ENCODE data around the gene TMIGD3.
A peak's percentile ranks its signal among the peaks of the same experiment; 100 is the strongest.

The TMIGD3 gene

GRCh38 chr1:111448918-111449702 is 54.3 kb downstream of the TMIGD3 start, which contains the start of the genes ATP5PB and WDR77:
Gene ATP5PB (plus strand): TSS chr1:111449464. CDS start chr1:111449542, 78 bp downstream.
Gene WDR77 (minus strand): TSS chr1:111449256. CDS start chr1:111449169, 87 bp downstream.
- DNase-seq (ENCODE audit: low read depth in 1 of 2, low spot score in 1 of 2), result peak; percentile 62 to 91

- DNase-seq (ENCODE audit: low read depth in 1 of 2, low spot score in 1 of 2), result peak; percentile 10 to 14
Observed at GRCh38 chr1:111448482-111448917, 54.9 kb downstream of the TMIGD3 start.

- DNase-seq (ENCODE audit: low read depth in 1 of 2, low spot score in 1 of 2), result no peak
Observed at GRCh38 chr1:111446967-111447892, 56.2 kb downstream of the TMIGD3 start.

GRCh38 chr1:111446546-111446945 is 56.9 kb downstream of the TMIGD3 start:
- no peak for DNase-seq (ENCODE audit: low read depth in 1 of 2, low spot score in 1 of 2)

DNA sequence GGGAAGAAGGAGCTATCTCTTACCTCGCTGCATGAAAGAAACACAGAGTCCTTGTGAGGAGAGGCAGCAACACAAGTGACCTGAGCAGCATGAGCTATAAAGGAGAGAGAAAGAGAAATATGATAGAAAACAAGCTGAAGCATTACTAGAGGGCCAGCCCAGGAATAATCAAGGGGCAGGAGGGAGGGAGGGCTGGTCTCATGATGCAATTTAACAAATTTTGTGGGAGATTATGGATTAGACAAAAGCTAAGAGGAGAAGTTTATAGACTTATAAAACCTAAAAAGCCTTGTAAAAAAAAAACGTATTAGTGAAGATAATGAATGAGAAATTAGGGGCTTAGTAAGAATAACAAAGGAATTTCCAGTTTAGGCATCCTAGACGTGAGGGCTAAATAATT is 59.4 kb downstream of the TMIGD3 start:
- no peak for DNase-seq (ENCODE audit: low read depth in 1 of 2, low spot score in 1 of 2)

DNA sequence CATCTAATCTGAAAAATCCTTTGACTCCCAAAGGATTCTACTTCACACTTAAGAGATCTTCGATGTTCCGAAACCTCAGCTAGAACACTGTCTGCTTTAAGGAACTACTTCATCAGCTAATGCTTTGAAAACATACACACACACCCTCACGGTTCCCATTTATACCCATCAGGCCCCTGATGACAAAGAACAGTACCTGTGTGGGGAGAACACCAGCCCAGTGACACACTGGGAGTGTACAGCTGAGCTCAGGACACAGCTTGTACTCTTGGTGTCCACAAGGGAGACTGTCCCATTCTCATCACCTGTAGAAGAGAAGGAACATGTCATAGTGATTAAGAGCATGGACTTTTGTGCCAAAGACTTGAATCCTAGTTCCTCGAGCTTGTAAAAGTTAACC is 61.0 kb downstream of the TMIGD3 start:
- no peak for DNase-seq (ENCODE audit: low read depth in 1 of 2, low spot score in 1 of 2)

DNA sequence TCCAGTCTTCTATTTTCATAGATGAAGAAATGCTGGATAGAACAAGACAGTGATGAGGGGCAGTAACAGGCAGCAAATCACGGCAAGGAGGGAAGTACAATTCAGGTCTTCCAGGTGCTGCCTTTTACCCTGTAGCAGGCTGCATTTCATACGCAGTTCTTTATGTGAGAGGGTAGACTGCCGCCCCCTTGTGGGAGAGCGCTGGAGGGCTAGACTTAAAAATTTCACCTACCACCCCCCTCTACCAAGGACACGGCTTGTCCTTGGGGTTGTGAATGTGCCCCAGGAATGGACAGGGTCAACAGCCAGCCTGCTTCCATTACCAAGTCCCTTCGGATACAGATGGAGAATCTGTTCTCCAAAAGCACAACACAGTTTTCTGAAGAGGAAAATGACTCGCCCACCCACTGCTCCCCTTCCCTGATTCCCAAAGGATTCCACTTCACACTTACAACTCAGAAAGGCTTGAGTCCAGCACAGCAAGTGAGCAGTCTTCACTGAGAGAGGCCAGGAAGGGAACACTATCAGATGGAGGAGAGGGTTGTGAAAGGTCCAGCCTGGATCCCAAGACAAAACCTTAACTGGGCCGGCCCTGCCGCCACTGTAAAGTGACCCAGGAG is 61.8 kb downstream of the TMIGD3 start:
- DNase-seq (ENCODE audit: low read depth in 1 of 2, low spot score in 1 of 2), result peak; percentile 20 to 33

GRCh38 chr1:111439461-111440351 is 63.7 kb downstream of the TMIGD3 start:
- DNase-seq (ENCODE audit: low read depth in 1 of 2, low spot score in 1 of 2), result no peak

GRCh38 chr1:111436726-111437125 is 66.7 kb downstream of the TMIGD3 start:
- DNase-seq (ENCODE audit: low read depth in 1 of 2, low spot score in 1 of 2), result no peak

All from activated CD4-positive, alpha-beta T cell treated with anti-CD3 and anti-CD28 coated beads, Interleukin-2, amount 50 U/mL, for 24 hours (primary cell).